ENCODE results near the gene CEP68. TPM values are rescaled to one million over a fixed set of nuclear protein-coding genes. Genes with fewer than 3 reads are reported as not detected.

Gene CEP68
- total RNA-seq, 1 experiment from 2014 or later: 14.0 TPM

DNA sequence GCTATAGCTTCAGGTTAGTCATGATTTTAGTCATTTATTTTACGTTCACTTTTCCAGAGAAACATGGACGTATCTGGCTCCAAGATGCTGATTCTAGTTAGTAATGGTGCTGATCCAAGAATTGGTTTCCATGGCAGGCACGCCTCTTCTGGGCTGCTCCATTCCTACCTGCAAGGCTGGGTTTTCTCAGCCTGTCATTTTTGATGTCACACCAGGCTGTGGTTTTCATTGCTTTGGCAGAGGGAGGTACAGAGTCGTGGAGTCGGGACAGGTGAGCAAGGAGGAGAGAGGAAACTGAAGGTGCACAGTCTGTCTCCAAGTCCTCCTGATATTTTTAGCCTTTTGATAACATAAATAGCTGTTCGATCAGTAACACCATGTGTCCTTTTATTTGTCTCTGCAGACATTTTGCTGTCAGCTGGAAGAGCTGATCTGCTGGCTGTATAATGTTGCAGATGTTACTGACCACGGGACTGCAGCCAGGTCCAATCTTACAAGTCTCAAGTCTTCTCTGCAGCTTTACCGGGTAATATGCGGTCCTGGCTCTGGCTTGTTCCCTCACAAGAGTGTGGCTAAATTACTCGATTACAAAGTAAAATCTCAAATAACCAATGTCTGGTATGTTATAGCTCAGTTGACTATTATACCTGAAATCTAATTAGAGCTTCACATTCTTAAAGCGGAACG lies 17.8 kb downstream of the CEP68 start:
- Mint-ChIP-seq H3K27me3 (ENCODE audit: insufficient read depth, unreplicated experiment) (no peaks in the 10 kb centered on the region), H3K4me3 (ENCODE audit: unreplicated experiment) (no peak overlapping the region), H3K36me3 (ENCODE audit: insufficient read depth, unreplicated experiment) (peaks cover 81% of the 10 kb centered on the region), H3K4me1 (ENCODE audit: low read depth, unreplicated experiment) (peaks cover 9% of the 10 kb centered on the region), H3K27ac (ENCODE audit: unreplicated experiment) (no peak overlapping the region), H3K9me3 (ENCODE audit: unreplicated experiment) (no peaks in the 10 kb centered on the region)
- H3K9me3 ChIP-seq: no peaks in the 10 kb centered on the region
- no peak overlapping the region for H3K4me3 ChIP-seq (ENCODE audit: low read depth, low read length)
- no peak for TF ChIP-seq CTCF (IDR thresholded peaks at IDR 0.05; ENCODE audit: insufficient read depth in 1 of 2, low read depth in 1 of 2, low read length in 1 of 2, severe bottlenecking in 1 of 2, unreplicated experiment in 1 of 2)
- intact Hi-C loops (cut with micrococcal nuclease; ENCODE audit: unreplicated experiment): no loop called here
- BruUV-seq (replicated peaks): no TSS peak
- POLR2A ChIA-PET: no interaction called here
- peaks cover 8% of the 10 kb centered on the region for H3K36me3 ChIP-seq (ENCODE audit: control insufficient read depth, insufficient read depth, low read length)
- H3K27me3 ChIP-seq (replicated peaks; ENCODE audit: control insufficient read depth, insufficient read depth, low read length): no peaks in the 10 kb centered on the region
- no peak for DNase-seq
- peaks cover 8% of the 10 kb centered on the region for H3K4me1 ChIP-seq
- CTCF ChIA-PET: interaction anchor here (1.0 kb wide), 1 partner anchor 95 kb away, joined by 5 read pairs; no protein-coding TSS in a partner anchor

DNA sequence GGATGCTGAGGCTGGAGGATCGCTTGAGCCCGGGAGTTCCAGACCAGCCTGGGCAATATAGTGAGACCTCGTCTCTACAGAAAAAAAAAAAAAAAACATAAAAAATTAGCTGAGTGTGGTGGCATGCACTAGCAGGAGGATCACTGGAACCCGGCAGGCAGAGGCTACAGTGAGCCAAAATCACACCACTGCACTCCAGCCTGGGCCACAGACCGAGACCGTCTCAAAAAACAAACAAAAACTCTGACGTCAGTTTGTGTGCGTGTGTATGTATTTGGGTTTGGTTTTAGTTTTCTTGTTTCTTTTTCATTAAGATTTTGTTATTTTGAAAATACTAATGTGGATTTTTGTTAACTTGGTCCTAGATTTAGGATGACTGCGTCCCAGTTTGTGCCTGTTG lies 19.0 kb downstream of the CEP68 start:
- no peaks in the 10 kb centered on the region for H3K9me3 ChIP-seq
- Mint-ChIP-seq H3K4me1 (ENCODE audit: low read depth, unreplicated experiment) (peaks cover 9% of the 10 kb centered on the region), H3K27ac (ENCODE audit: unreplicated experiment) (no peak overlapping the region), H3K36me3 (ENCODE audit: insufficient read depth, unreplicated experiment) (peaks cover 82% of the 10 kb centered on the region), H3K27me3 (ENCODE audit: insufficient read depth, unreplicated experiment) (no peaks in the 10 kb centered on the region), H3K9me3 (ENCODE audit: unreplicated experiment) (no peaks in the 10 kb centered on the region), H3K4me3 (ENCODE audit: unreplicated experiment) (no peak overlapping the region)
- intact Hi-C loops (cut with micrococcal nuclease; ENCODE audit: unreplicated experiment): no loop called here
- ChIA-PET POLR2A (interaction anchor here (0.7 to 1.1 kb wide), 3 partner anchors 19 to 152 kb away, joined by 5 to 11 read pairs (median 8); partner anchors contain the start of genes ACTR2, CEP68 and RAB1A), CTCF (interaction anchor here (0.7 to 1.5 kb wide), 2 partner anchors 112 to 416 kb away, joined by 4 to 7 read pairs; no protein-coding TSS in a partner anchor)
- H3K4me3 ChIP-seq (ENCODE audit: low read depth, low read length): no peak overlapping the region
- TF ChIP-seq CTCF (IDR thresholded peaks at IDR 0.05; ENCODE audit: insufficient read depth in 1 of 2, low read depth in 1 of 2, low read length in 1 of 2, severe bottlenecking in 1 of 2, unreplicated experiment in 1 of 2): no peak
- peaks cover 8% of the 10 kb centered on the region for H3K4me1 ChIP-seq
- H3K27me3 ChIP-seq (replicated peaks; ENCODE audit: control insufficient read depth, insufficient read depth, low read length): no peaks in the 10 kb centered on the region
- BruUV-seq (replicated peaks): TSS peak; percentile 8
- H3K36me3 ChIP-seq (ENCODE audit: control insufficient read depth, insufficient read depth, low read length): peaks cover 5% of the 10 kb centered on the region
- DNase-seq: no peak

- Mint-ChIP-seq H3K36me3 (ENCODE audit: insufficient read depth, unreplicated experiment) (peaks cover 83% of the 10 kb centered on the region), H3K27ac (ENCODE audit: unreplicated experiment) (no peak overlapping the region), H3K27me3 (ENCODE audit: insufficient read depth, unreplicated experiment) (no peaks in the 10 kb centered on the region), H3K4me1 (ENCODE audit: low read depth, unreplicated experiment) (peaks cover 9% of the 10 kb centered on the region), H3K4me3 (ENCODE audit: unreplicated experiment) (no peak overlapping the region), H3K9me3 (ENCODE audit: unreplicated experiment) (no peaks in the 10 kb centered on the region)
- no peak for TF ChIP-seq CTCF (IDR thresholded peaks at IDR 0.05; ENCODE audit: insufficient read depth in 1 of 2, low read depth in 1 of 2, low read length in 1 of 2, severe bottlenecking in 1 of 2, unreplicated experiment in 1 of 2)
- peak; percentile 53 to 67 for DNase-seq
- intact Hi-C loops (cut with micrococcal nuclease; ENCODE audit: unreplicated experiment): no loop called here
- Histone ChIP-seq H3K9me3 (no peaks in the 10 kb centered on the region), H3K36me3 (ENCODE audit: control insufficient read depth, insufficient read depth, low read length) (peaks cover 5% of the 10 kb centered on the region), H3K27me3 (replicated peaks; ENCODE audit: control insufficient read depth, insufficient read depth, low read length) (no peaks in the 10 kb centered on the region), H3K4me1 (peaks cover 8% of the 10 kb centered on the region), H3K4me3 (ENCODE audit: low read depth, low read length) (no peak overlapping the region)
- no TSS peak for BruUV-seq (replicated peaks)
- ChIA-PET POLR2A (interaction anchor here (0.6 to 1.1 kb wide), 5 partner anchors 19 to 152 kb away, joined by 3 to 11 read pairs (median 5); partner anchors contain the start of genes ACTR2, CEP68 and RAB1A), CTCF (interaction anchor here (0.7 to 1.5 kb wide), 3 partner anchors 111 to 415 kb away, joined by 4 to 7 read pairs (median 4); no protein-coding TSS in a partner anchor)
These were observed 19.6 kb downstream of the CEP68 start for GRCh38 chr2:65075605-65076344.

All from Caco-2 (cell line).